H1 (cell line): ENCODE results near the gene CLEC16A. TPM values are rescaled to one million over a fixed set of nuclear protein-coding genes. Genes with fewer than 3 reads are reported as not detected.

Experiments
- CTCF ChIA-PET: fragments of 300-600 bp; sonication (Branson Sonifier 250); formaldehyde crosslinking; loops from one replicate; lab custom pipeline; 2021; ENCODE audit not compliant: partially characterized antibody; lab: Charles Lee
- POLR2A ChIA-PET: fragments of 300-600 bp; sonication (Branson Sonifier 250); formaldehyde crosslinking; loops from one replicate; lab custom pipeline; 2021; ENCODE audit warnings: inconsistent platforms; ENCODE audit not compliant: partially characterized antibody; lab: Charles Lee
- DNase-seq, 2 experiments: peaks; one replicate each; pipeline versions ENCODE4 v3.0.0 to v3.0.0-alpha.2; 2010 to 2022; ENCODE audit warnings: low spot score in 2 of 2, low read depth in 1 of 2, mixed read lengths in 1 of 2
- FAIRE-seq: peaks from 2 replicates; lab custom pipeline; 2011; peaks lifted over from hg19 to GRCh38; lab: Jason Lieb, UNC
- H2AFZ ChIP-seq: 2 replicates; pipeline ENCODE4 v1.8.1; 2012; ENCODE audit warnings: low read length, inconsistent platforms
- H2AK5ac ChIP-seq: 2 replicates; pipeline ENCODE4 v1.6.1; 2013; ENCODE audit warnings: low read depth, low read length
- H2BK120ac ChIP-seq: replicated peaks from 2 replicates; pipeline ENCODE3; 2013; ENCODE audit warnings: low read depth, low read length, inconsistent platforms
- H2BK12ac ChIP-seq: 2 replicates; pipeline ENCODE4 v1.6.1; 2013; ENCODE audit warnings: low read depth, low read length
- H2BK15ac ChIP-seq: 2 replicates; pipeline ENCODE4 v1.6.1; 2013; ENCODE audit warnings: low read length
- H2BK20ac ChIP-seq: 2 replicates; pipeline ENCODE4 v1.6.1; 2013; ENCODE audit warnings: low read length
- H2BK5ac ChIP-seq: 2 replicates; pipeline ENCODE4 v1.6.1; 2013; ENCODE audit warnings: low read depth, low read length
- H3K14ac ChIP-seq: 2 replicates; pipeline ENCODE4 v1.6.1; 2013; ENCODE audit warnings: inconsistent platforms; ENCODE audit not compliant: insufficient read length
- H3K18ac ChIP-seq: 2 replicates; pipeline ENCODE4 v1.6.1; 2013; ENCODE audit warnings: low read length; ENCODE audit errors: extremely low read depth
- H3K23ac ChIP-seq: 2 replicates; pipeline ENCODE4 v1.6.1; 2013; ENCODE audit warnings: inconsistent platforms; ENCODE audit not compliant: insufficient read length
- H3K23me2 ChIP-seq: 2 replicates; pipeline ENCODE4 v1.6.1; 2013; ENCODE audit warnings: low read depth, low read length
- H3K27ac ChIP-seq: 2 replicates; pipeline ENCODE4 v1.6.1; 2011; ENCODE audit warnings: low read depth, low read length, inconsistent platforms
- H3K27me3 ChIP-seq, 4 experiments: replicated peaks in 1 of 4; 1 replicate in 1 of 4; 2 replicates in 3 of 4; pipeline versions ENCODE4 v1.6.1 to v1.8.1; 2011 to 2013; ENCODE audit warnings: low read length in 3 of 4, mild to moderate bottlenecking in 3 of 4, inconsistent platforms in 2 of 4, mixed read lengths in 2 of 4, moderate library complexity in 1 of 4; ENCODE audit not compliant: control insufficient read depth in 3 of 4, insufficient read depth in 3 of 4; ENCODE audit errors: extremely low read depth in 1 of 4
- H3K36me3 ChIP-seq, 4 experiments: 2 replicates each; pipeline versions ENCODE4 v1.6.1 to v1.8.1; 2011 to 2013; ENCODE audit warnings: mild to moderate bottlenecking in 4 of 4, low read length in 3 of 4, moderate library complexity in 2 of 4, control low read depth in 1 of 4, inconsistent platforms in 1 of 4; ENCODE audit not compliant: insufficient read depth in 4 of 4, control insufficient read depth in 2 of 4
- H3K4ac ChIP-seq: replicated peaks from 2 replicates; pipeline ENCODE3; 2013; ENCODE audit warnings: low read length, low read depth, mixed read lengths, inconsistent platforms; ENCODE audit not compliant: insufficient read length
- H3K4me1 ChIP-seq, 4 experiments: replicated peaks in 1 of 4; 1 replicate in 1 of 4; 2 replicates in 3 of 4; pipeline versions ENCODE4 v1.6.1 to v1.8.1; 2011 to 2013; ENCODE audit warnings: low read length in 3 of 4, inconsistent platforms in 2 of 4, mixed read lengths in 1 of 4; ENCODE audit not compliant: insufficient read depth in 4 of 4, control insufficient read depth in 3 of 4
- H3K4me2 ChIP-seq, 2 experiments: 2 replicates each; pipeline versions ENCODE4 v1.6.1 to v1.8.1; 2011 to 2013; ENCODE audit warnings: low read depth in 2 of 2, low read length in 2 of 2, control low read depth in 1 of 2, inconsistent platforms in 1 of 2, mild to moderate bottlenecking in 1 of 2; ENCODE audit not compliant: insufficient read depth in 1 of 2
- H3K4me3 ChIP-seq, 4 experiments: fragments of 200-600, 300-600 bp in 1 of 4; sonication (generic), shearing (Covaris generic), sonication (Bioruptor Twin) in 1 of 4; 2 replicates each; pipeline versions ENCODE4 v1.5.1 to v1.8.1; 2011 to 2016; ENCODE audit warnings: low read length in 4 of 4, low read depth in 3 of 4, control low read depth in 2 of 4, inconsistent platforms in 2 of 4, mild to moderate bottlenecking in 2 of 4, mixed read lengths in 1 of 4, moderate library complexity in 1 of 4; ENCODE audit not compliant: insufficient read depth in 2 of 4; ENCODE audit errors: extremely low read depth in 1 of 4
- H3K56ac ChIP-seq: replicated peaks from 2 replicates; pipeline ENCODE3; 2013; ENCODE audit warnings: low read depth, mild to moderate bottlenecking, mixed read lengths, low read length, inconsistent platforms; ENCODE audit not compliant: insufficient read length
- H3K79me1 ChIP-seq: 2 replicates; pipeline ENCODE4 v1.6.1; 2013; ENCODE audit warnings: low read depth, low read length, control low read depth
- H3K79me2 ChIP-seq, 2 experiments: 2 replicates each; pipeline versions ENCODE4 v1.6.1 to v1.8.1; 2012 to 2013; ENCODE audit warnings: low read length in 2 of 2, mild to moderate bottlenecking in 2 of 2, inconsistent platforms in 1 of 2; ENCODE audit not compliant: insufficient read depth in 2 of 2, control insufficient read depth in 1 of 2
- H3K9ac ChIP-seq, 4 experiments: replicated peaks in 1 of 4; 1 replicate in 1 of 4; 2 replicates in 3 of 4; pipeline versions ENCODE4 v1.6.1 to v1.8.1; 2011 to 2013; ENCODE audit warnings: low read depth in 3 of 4, low read length in 3 of 4, control low read depth in 2 of 4, mild to moderate bottlenecking in 2 of 4, moderate library complexity in 2 of 4, inconsistent platforms in 1 of 4; ENCODE audit errors: extremely low read depth in 1 of 4
- H3K9me3 ChIP-seq, 2 experiments: 2 replicates each; pipeline versions ENCODE4 v1.6.1 to v1.8.1; 2012 to 2013; ENCODE audit warnings: mild to moderate bottlenecking in 2 of 2, moderate library complexity in 2 of 2, control low read depth in 1 of 2, inconsistent platforms in 1 of 2, low read depth in 1 of 2, low read length in 1 of 2, mixed read lengths in 1 of 2; ENCODE audit not compliant: insufficient read depth in 2 of 2
- H4K20me1 ChIP-seq, 2 experiments: replicated peaks in 1 of 2; 2 replicates each; pipeline versions ENCODE3 to v1.8.1; 2011 to 2013; ENCODE audit warnings: inconsistent platforms in 2 of 2, low read length in 2 of 2, mild to moderate bottlenecking in 1 of 2; ENCODE audit not compliant: insufficient read depth in 2 of 2, control insufficient read depth in 1 of 2
- H4K5ac ChIP-seq: 2 replicates; pipeline ENCODE4 v1.6.1; 2013; ENCODE audit warnings: low read length, low read depth, mixed read lengths, inconsistent platforms; ENCODE audit not compliant: insufficient read length
- H4K8ac ChIP-seq: 2 replicates; pipeline ENCODE4 v1.8.0; 2013; ENCODE audit warnings: mild to moderate bottlenecking, moderate library complexity, low read length, inconsistent platforms; ENCODE audit not compliant: insufficient read depth; ENCODE audit errors: extremely low read depth
- H4K91ac ChIP-seq: replicated peaks from 2 replicates; pipeline ENCODE3; 2013; ENCODE audit warnings: low read length, mixed read lengths, inconsistent platforms; ENCODE audit not compliant: insufficient read length
- BRCA1 ChIP-seq: IDR thresholded peaks from 2 replicates; pipeline ENCODE4 v1.6.1; 2012; ENCODE audit warnings: low read depth, low read length, improper control_type of control experiment
- CBX8 ChIP-seq: fragments of 300-800, 300-1000 bp; sonication (generic); IDR thresholded peaks from 2 replicates; pipeline ENCODE4 v1.7.1; 2016; ENCODE audit warnings: low read depth, low read length, borderline replicate concordance
- HDAC6 ChIP-seq: IDR thresholded peaks from one replicate; pipeline ENCODE4 v1.7.1; 2012; ENCODE audit warnings: low read depth, mild to moderate bottlenecking, inconsistent platforms, low read length, moderate library complexity
- RBBP5 ChIP-seq: IDR thresholded peaks from 2 replicates; pipeline ENCODE4 v1.7.1; 2012; ENCODE audit warnings: low read depth, mild to moderate bottlenecking, inconsistent platforms, low read length, moderate library complexity, borderline replicate concordance
- SIRT6 ChIP-seq: IDR thresholded peaks from one replicate; pipeline ENCODE4 v1.7.1; 2012; ENCODE audit warnings: low read length, inconsistent platforms
- TEAD4 ChIP-seq: IDR thresholded peaks from 2 replicates; pipeline ENCODE4 v1.6.1; 2012; ENCODE audit warnings: low read depth, low read length, inconsistent platforms, mixed read lengths
- WGBS, 2 experiments: shearing (Covaris generic) in 1 of 2; methylation state at CpG; one replicate each; pipeline versions ENCODE4 v1.1.6 to v1.1.7; 2013 to 2015; ENCODE audit warnings: low lambda C conversion rate in 2 of 2, mixed read lengths in 2 of 2, inconsistent platforms in 1 of 2, low coverage in 1 of 2, missing lambda C conversion rate in 1 of 2; ENCODE audit not compliant: insufficient replicate concordance in 2 of 2, insufficient coverage in 1 of 2, insufficient read length in 1 of 2; ENCODE audit errors: extremely low coverage in 1 of 2, missing lambda C conversion rate in 1 of 2; 5-methylcytosine and 5-hydroxymethylcytosine counted together
- polyA plus RNA-seq, 7 experiments: library from polyadenylated mRNA; depleted of rRNA in 3 of 7; stranded (reverse) in 5 of 7; unstranded in 2 of 7; fragments of >200 nt in 5 of 7; fragments of 200-250 nt in 2 of 7; gene quantifications; 1 replicate in 5 of 7; 2 replicates in 1 of 7; 4 replicates in 1 of 7; pipeline versions ENCODE4 v1.2.1 to v1.2.3, GENCODE V29; 2011 to 2013; ENCODE audit warnings: missing spikeins in 2 of 7, mixed read lengths in 2 of 7
- total RNA-seq: library from RNA; stranded (reverse); fragmentation: NEBNext Ultra II Directional; extraction: Animal tissue kit (Norgen Biotek cat#: 25700); gene quantifications from 2 replicates; pipeline ENCODE4 v1.2.1, GENCODE V29; 2021
- TF ChIP-seq, protein P1 (sequence below), 3 experiments: IDR thresholded peaks; 1 replicate in 2 of 3; 2 replicates in 1 of 3; pipeline versions ENCODE4 v1.5.1 to v1.6.1; 2011; ENCODE audit warnings: low read length in 3 of 3, mild to moderate bottlenecking in 3 of 3, inconsistent platforms in 2 of 3, low read depth in 1 of 3, moderate library complexity in 1 of 3; ENCODE audit not compliant: insufficient read depth in 1 of 3; ENCODE audit errors: control extremely low read depth in 1 of 3

CLEC16A gene
- total and polyA plus RNA-seq, 2 of the 8 experiments (the other 6 are each of a cell fraction or from before 2014, with no cell fraction given) = 7.6 to 19.3 TPM

GRCh38 chr16:11082108-11082859 is 137.9 kb downstream of the CLEC16A start:
- no peak overlapping the region for H4K91ac ChIP-seq
- H3K4me2 ChIP-seq = no peak overlapping the region
- H3K79me1 ChIP-seq = no peaks in the 10 kb centered on the region; the same call in 1 of the 2 replicates
- H2BK5ac ChIP-seq = no peak overlapping the region
- WGBS, 2 experiments = 91% methylated on average over 16 of the region's 16 CpGs; no CpG with 5 or more reads in 1 of the 2 experiments
- H2BK120ac ChIP-seq = no peak overlapping the region
- no peak overlapping the region for H2BK15ac ChIP-seq
- no peaks in the 10 kb centered on the region; a peak in 1 of 7 replicates for H3K4me1 ChIP-seq
- H4K5ac ChIP-seq = no peak overlapping the region
- no peak overlapping the region for H2BK20ac ChIP-seq
- no peak overlapping the region for H2BK12ac ChIP-seq
- no peaks in the 10 kb centered on the region for H3K27me3 ChIP-seq
- no peak overlapping the region for H3K18ac ChIP-seq
- H3K4ac ChIP-seq = no peak overlapping the region
- H3K23ac ChIP-seq = no peak overlapping the region
- no peaks in the 10 kb centered on the region for H3K36me3 ChIP-seq
- H2AK5ac ChIP-seq = no peak overlapping the region
- no peak for FAIRE-seq
- no peaks in the 10 kb centered on the region for H3K23me2 ChIP-seq
- no peak overlapping the region for H3K9ac ChIP-seq
- H3K14ac ChIP-seq = no peak overlapping the region
- H4K8ac ChIP-seq = no peak overlapping the region
- TF ChIP-seq, protein P1, sequence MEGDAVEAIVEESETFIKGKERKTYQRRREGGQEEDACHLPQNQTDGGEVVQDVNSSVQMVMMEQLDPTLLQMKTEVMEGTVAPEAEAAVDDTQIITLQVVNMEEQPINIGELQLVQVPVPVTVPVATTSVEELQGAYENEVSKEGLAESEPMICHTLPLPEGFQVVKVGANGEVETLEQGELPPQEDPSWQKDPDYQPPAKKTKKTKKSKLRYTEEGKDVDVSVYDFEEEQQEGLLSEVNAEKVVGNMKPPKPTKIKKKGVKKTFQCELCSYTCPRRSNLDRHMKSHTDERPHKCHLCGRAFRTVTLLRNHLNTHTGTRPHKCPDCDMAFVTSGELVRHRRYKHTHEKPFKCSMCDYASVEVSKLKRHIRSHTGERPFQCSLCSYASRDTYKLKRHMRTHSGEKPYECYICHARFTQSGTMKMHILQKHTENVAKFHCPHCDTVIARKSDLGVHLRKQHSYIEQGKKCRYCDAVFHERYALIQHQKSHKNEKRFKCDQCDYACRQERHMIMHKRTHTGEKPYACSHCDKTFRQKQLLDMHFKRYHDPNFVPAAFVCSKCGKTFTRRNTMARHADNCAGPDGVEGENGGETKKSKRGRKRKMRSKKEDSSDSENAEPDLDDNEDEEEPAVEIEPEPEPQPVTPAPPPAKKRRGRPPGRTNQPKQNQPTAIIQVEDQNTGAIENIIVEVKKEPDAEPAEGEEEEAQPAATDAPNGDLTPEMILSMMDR (IDR thresholded peaks at IDR 0.05; ENCODE audit: control extremely low read depth in 1 of 3, insufficient read depth in 1 of 3, low read depth in 1 of 3, low read length in 3 of 3) = no peak
- TF ChIP-seq BRCA1 (no peak), HDAC6 (no peak), CBX8 (no peak), RBBP5 (no peak), SIRT6 (no peak), TEAD4 (no peak)
- TF ChIP-seq, all 59 proteins: peak for 0
- CTCF ChIA-PET = interaction anchor here (0.8 to 1.6 kb wide), 3 partner anchors 13 to 72 kb away, joined by 3 to 6 read pairs (median 4); no protein-coding TSS in a partner anchor
- H3K9me3 ChIP-seq = no peaks in the 10 kb centered on the region
- POLR2A ChIA-PET = no interaction called here
- H3K79me2 ChIP-seq = no peaks in the 10 kb centered on the region
- H4K20me1 ChIP-seq = no peaks in the 10 kb centered on the region
- H3K27ac ChIP-seq = no peak overlapping the region
- H3K4me3 ChIP-seq = no peak overlapping the region
- H3K56ac ChIP-seq = no peak overlapping the region
- DNase-seq = no peak
- no peak overlapping the region for H2AFZ ChIP-seq
